H9 (cell line): ENCODE results near the gene RANGRF. TPM values are rescaled to one million over a fixed set of nuclear protein-coding genes. Genes with fewer than 3 reads are reported as not detected.

ENCODE experiments used
- DNase-seq: peaks from one replicate; pipeline ENCODE4 v3.0.0-alpha.2; 2017
- H2AFZ ChIP-seq: one replicate; pipeline ENCODE4 v1.6.1; 2013; ENCODE audit warnings: mild to moderate bottlenecking, low read length, control low read depth, moderate library complexity
- H2AK5ac ChIP-seq: 2 replicates; pipeline ENCODE4 v1.6.1; 2013; ENCODE audit warnings: low read length, control low read depth, mixed read lengths; ENCODE audit not compliant: insufficient read length
- H2BK120ac ChIP-seq: one replicate; pipeline ENCODE4 v1.6.1; 2013; ENCODE audit warnings: low read depth, mild to moderate bottlenecking, low read length, control low read depth, inconsistent platforms; ENCODE audit not compliant: poor library complexity, severe bottlenecking
- H2BK12ac ChIP-seq: 2 replicates; pipeline ENCODE4 v1.6.1; 2013; ENCODE audit warnings: low read length, control low read depth, mixed read lengths, low read depth; ENCODE audit not compliant: insufficient read length
- H2BK15ac ChIP-seq: 2 replicates; pipeline ENCODE4 v1.6.1; 2013; ENCODE audit warnings: low read depth, low read length, control low read depth
- H2BK20ac ChIP-seq: one replicate; pipeline ENCODE4 v1.6.1; 2013; ENCODE audit warnings: low read depth, mild to moderate bottlenecking, low read length, control low read depth, inconsistent platforms; ENCODE audit not compliant: poor library complexity, severe bottlenecking
- H2BK5ac ChIP-seq: 2 replicates; pipeline ENCODE4 v1.6.1; 2013; ENCODE audit warnings: low read length, control low read depth, mixed read lengths; ENCODE audit not compliant: insufficient read length
- H3K14ac ChIP-seq: 2 replicates; pipeline ENCODE4 v1.6.1; 2013; ENCODE audit warnings: low read length, control low read depth; ENCODE audit not compliant: insufficient read depth
- H3K18ac ChIP-seq: 2 replicates; pipeline ENCODE4 v1.6.1; 2013; ENCODE audit warnings: low read depth, mild to moderate bottlenecking, mixed read lengths, low read length, control low read depth; ENCODE audit not compliant: insufficient read length
- H3K23ac ChIP-seq: 2 replicates; pipeline ENCODE4 v1.6.1; 2013; ENCODE audit warnings: low read length, control low read depth, mixed read lengths, low read depth; ENCODE audit not compliant: insufficient read length
- H3K23me2 ChIP-seq: 2 replicates; pipeline ENCODE4 v1.6.1; 2013; ENCODE audit warnings: low read depth, mild to moderate bottlenecking, mixed read lengths, low read length, control low read depth; ENCODE audit not compliant: insufficient read length, poor library complexity, severe bottlenecking
- H3K27ac ChIP-seq: 2 replicates; pipeline ENCODE4 v1.5.1; 2013; ENCODE audit warnings: low read length, control low read depth, mixed read lengths, low read depth; ENCODE audit not compliant: insufficient read length
- H3K27me3 ChIP-seq: 2 replicates; pipeline ENCODE4 v1.6.1; 2013; ENCODE audit warnings: low read length, control low read depth, inconsistent platforms; ENCODE audit not compliant: insufficient read depth
- H3K4ac ChIP-seq: 2 replicates; pipeline ENCODE4 v1.6.1; 2013; ENCODE audit warnings: low read depth, mild to moderate bottlenecking, control low read depth, inconsistent platforms, low read length, moderate library complexity
- H3K4me1 ChIP-seq: 2 replicates; pipeline ENCODE4 v1.6.1; 2013; ENCODE audit warnings: low read length, control low read depth, inconsistent platforms; ENCODE audit not compliant: insufficient read depth
- H3K4me2 ChIP-seq: 2 replicates; pipeline ENCODE4 v1.6.1; 2013; ENCODE audit warnings: low read length, control low read depth, mixed read lengths; ENCODE audit not compliant: insufficient read length, insufficient read depth
- H3K56ac ChIP-seq: 2 replicates; pipeline ENCODE4 v1.6.1; 2013; ENCODE audit warnings: low read depth, mild to moderate bottlenecking, mixed read lengths, low read length, control low read depth; ENCODE audit not compliant: insufficient read length
- H3K79me1 ChIP-seq: 2 replicates; pipeline ENCODE4 v1.6.1; 2013; ENCODE audit warnings: low read depth, mild to moderate bottlenecking, moderate library complexity, low read length, control low read depth, inconsistent platforms; ENCODE audit not compliant: insufficient read depth, poor library complexity, severe bottlenecking
- H3K79me2 ChIP-seq: 2 replicates; pipeline ENCODE4 v1.6.1; 2013; ENCODE audit warnings: low read length, control low read depth, inconsistent platforms; ENCODE audit not compliant: insufficient read depth
- H3K9ac ChIP-seq: 2 replicates; pipeline ENCODE4 v1.6.1; 2013; ENCODE audit warnings: low read length, control low read depth, mixed read lengths; ENCODE audit not compliant: insufficient read length; ENCODE audit errors: extremely low read depth
- H3K9me3 ChIP-seq: one replicate; pipeline ENCODE4 v1.6.1; 2013; ENCODE audit warnings: low read depth, low read length, inconsistent platforms; ENCODE audit not compliant: control insufficient read depth
- H3T11ph ChIP-seq: one replicate; pipeline ENCODE4 v1.6.1; 2013; ENCODE audit warnings: mild to moderate bottlenecking, low read length, control low read depth, inconsistent platforms
- H4K20me1 ChIP-seq: one replicate; pipeline ENCODE4 v1.6.1; 2013; ENCODE audit not compliant: control insufficient read depth, insufficient read length, insufficient read depth
- H4K5ac ChIP-seq: 2 replicates; pipeline ENCODE4 v1.6.1; 2013; ENCODE audit warnings: low read depth, mild to moderate bottlenecking, mixed read lengths, low read length, control low read depth; ENCODE audit not compliant: insufficient read length
- H4K8ac ChIP-seq: replicated peaks from 2 replicates; pipeline ENCODE4 v1.6.1; 2013; ENCODE audit warnings: low read length, control low read depth, mixed read lengths, low read depth; ENCODE audit not compliant: insufficient read length
- H4K91ac ChIP-seq: 2 replicates; pipeline ENCODE4 v1.6.1; 2013; ENCODE audit warnings: low read depth, mild to moderate bottlenecking, moderate library complexity, mixed read lengths, low read length, control low read depth; ENCODE audit not compliant: insufficient read length
- H3K27ac Mint-ChIP-seq, 3 experiments: 2 replicates in 2 of 3; 3 replicates in 1 of 3; pipeline ENCODE4 v1.8.0; 2020 to 2021; ENCODE audit warnings: mixed read lengths in 3 of 3, mild to moderate bottlenecking in 1 of 3, moderate library complexity in 1 of 3
- H3K27me3 Mint-ChIP-seq: 2 replicates; pipeline ENCODE4 v1.8.0; 2021; ENCODE audit warnings: low read depth, mild to moderate bottlenecking, moderate library complexity, mixed read lengths
- H3K36me3 Mint-ChIP-seq, 3 experiments: 2 replicates in 2 of 3; 3 replicates in 1 of 3; pipeline ENCODE4 v1.8.0; 2020 to 2021; ENCODE audit warnings: low read depth in 3 of 3, mixed read lengths in 3 of 3; ENCODE audit not compliant: insufficient read depth in 1 of 3
- H3K4me1 Mint-ChIP-seq, 2 experiments: 2 replicates each; pipeline ENCODE4 v1.8.0; 2020; ENCODE audit warnings: mixed read lengths in 2 of 2
- H3K4me3 Mint-ChIP-seq, 2 experiments: 2 replicates in 1 of 2; 3 replicates in 1 of 2; pipeline ENCODE4 v1.8.0; 2020 to 2021; ENCODE audit warnings: mild to moderate bottlenecking in 2 of 2, mixed read lengths in 2 of 2, moderate library complexity in 1 of 2
- H3K9me3 Mint-ChIP-seq, 2 experiments: 2 replicates in 1 of 2; 3 replicates in 1 of 2; pipeline ENCODE4 v1.8.0; 2020; ENCODE audit warnings: mild to moderate bottlenecking in 2 of 2, mixed read lengths in 2 of 2, moderate library complexity in 1 of 2
- CTCF ChIP-seq: fragments of 200-600 bp; sonication (generic); conservative IDR thresholded peaks from 3 replicates; pipeline ENCODE4 v1.8.0; 2021; ENCODE audit warnings: antibody characterized with exemption, mild to moderate bottlenecking
- WGBS: extraction: QIAGEN DNeasy Blood & Tissue Kit; methylation state at CpG from one replicate; pipeline ENCODE4 v1.1.7; 2013; ENCODE audit warnings: missing lambda C conversion rate, low lambda C conversion rate, mixed read lengths; ENCODE audit not compliant: insufficient read length; ENCODE audit errors: extremely low coverage; 5-methylcytosine and 5-hydroxymethylcytosine counted together
- total RNA-seq: library from RNA; stranded (reverse); gene quantifications from 2 replicates; pipeline ENCODE4 v1.2.1, GENCODE V29; 2021

RANGRF gene
- total RNA-seq, 1 experiment from 2014 or later = 36.9 TPM

GRCh38 chr17:8338753-8339140, 50.3 kb downstream of the RANGRF start:
- no peak overlapping the region for H3K4me2 ChIP-seq
- Mint-ChIP-seq H3K4me3 (0 out of 5 replicates have a peak overlapping the region, but pooled peaks of 1 of the 2 experiments have one; percentile 3), H3K36me3 (no peaks in the 10 kb centered on the region; a peak in 1 of 7 replicates), H3K4me1 (peaks cover 19 to 24% of the 10 kb centered on the region in 2 experiments), H3K9me3 (no peaks in the 10 kb centered on the region), H3K27ac (peak overlapping the region in 2 of 3 experiments; percentile 14 to 91; a peak in 2 of 7 replicates), H3K27me3 (peaks cover 2% of the 10 kb centered on the region; the same call in 1 of the 2 replicates)
- H3K27ac ChIP-seq = no peak overlapping the region
- H3K27me3 ChIP-seq = no peaks in the 10 kb centered on the region
- no peak overlapping the region for H2BK20ac ChIP-seq
- H4K91ac ChIP-seq = no peak overlapping the region
- H2BK15ac ChIP-seq = no peak overlapping the region
- no peaks in the 10 kb centered on the region for H3K79me2 ChIP-seq
- H3K23me2 ChIP-seq = no peaks in the 10 kb centered on the region
- no peak overlapping the region for H4K8ac ChIP-seq
- TF ChIP-seq CTCF = no peak
- H3K56ac ChIP-seq = no peak overlapping the region
- H3K4me1 ChIP-seq = no peaks in the 10 kb centered on the region; the same call in 1 of the 2 replicates
- no peak overlapping the region for H2BK120ac ChIP-seq
- H2AFZ ChIP-seq = peak overlapping the region; percentile 25
- H3T11ph ChIP-seq = no peak overlapping the region
- WGBS = no CpG with 5 or more reads among the region's 5 CpGs
- H3K9me3 ChIP-seq = no peaks in the 10 kb centered on the region
- no peak overlapping the region for H3K9ac ChIP-seq
- no peaks in the 10 kb centered on the region for H3K79me1 ChIP-seq
- no peak overlapping the region for H2BK12ac ChIP-seq
- no peak overlapping the region for H2BK5ac ChIP-seq
- H4K20me1 ChIP-seq = no peaks in the 10 kb centered on the region
- DNase-seq = no peak
- H3K18ac ChIP-seq = no peak overlapping the region
- H3K4ac ChIP-seq = no peak overlapping the region
- H4K5ac ChIP-seq = no peak overlapping the region
- H3K14ac ChIP-seq = no peak overlapping the region
- H2AK5ac ChIP-seq = no peak overlapping the region
- no peak overlapping the region for H3K23ac ChIP-seq
